Right forelimb (tissue), 1 donor: Measurements from ENCODE around the gene HMG20B.

Experiments
- DNase-seq: peaks from one replicate; pipeline ENCODE4 v3.0.0-alpha.2; 2018

Gene HMG20B

GRCh38 chr19:3585301-3586126, 12.8 kb downstream of the HMG20B start, which contains the start of gene GIPC3:
Gene GIPC3 (plus strand): TSS chr19:3585478. CDS start chr19:3585598, 120 bp downstream.
- no peak for DNase-seq

- no peak for DNase-seq
Measured at GRCh38 chr19:3586127-3586626, 13.4 kb downstream of the HMG20B start.

GRCh38 chr19:3586707-3587346, 14.1 kb downstream of the HMG20B start:
- DNase-seq, result no peak

DNA sequence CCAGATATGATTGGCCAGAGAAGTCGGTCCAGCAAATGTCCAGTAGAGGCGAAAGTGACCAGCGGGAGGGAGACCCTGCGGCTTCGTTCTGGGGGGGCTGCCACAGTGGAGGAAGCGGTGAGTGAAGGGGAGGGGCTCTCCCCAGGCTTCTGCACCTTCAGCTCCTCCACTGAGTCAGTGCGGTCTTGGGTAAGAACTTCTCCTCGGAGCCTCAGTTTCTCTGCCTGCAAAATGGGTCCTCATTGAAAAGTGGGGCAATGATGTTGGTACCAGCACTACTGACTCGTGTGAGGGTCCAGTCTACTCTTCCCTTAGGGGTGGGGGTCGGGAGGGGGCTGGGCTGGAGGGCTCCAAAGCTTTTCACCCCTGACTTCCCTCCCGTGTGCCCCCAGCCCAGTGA, 16.7 kb downstream of the HMG20B start:
- no peak for DNase-seq

DNA sequence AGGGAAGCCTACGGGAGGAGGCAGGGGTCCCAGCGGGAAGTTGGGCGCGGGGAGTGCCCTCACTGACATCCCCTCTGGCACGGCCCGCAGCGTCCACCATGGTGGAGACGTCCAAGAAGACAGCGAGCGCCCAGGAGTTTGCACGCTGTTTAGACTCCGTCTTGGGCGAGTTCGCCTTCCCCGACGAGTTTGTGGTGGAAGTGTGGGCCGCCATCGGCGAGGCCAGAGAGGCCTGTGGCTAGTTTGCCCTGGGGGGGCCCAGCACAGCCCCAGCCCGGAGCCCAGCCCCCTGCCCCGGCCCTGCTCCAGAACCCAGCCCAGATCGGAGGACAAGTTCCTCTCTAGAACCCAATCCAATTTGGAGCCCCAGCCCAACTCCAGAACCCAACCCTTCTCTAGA, 17.2 kb downstream of the HMG20B start:
- DNase-seq, result no peak

DNA sequence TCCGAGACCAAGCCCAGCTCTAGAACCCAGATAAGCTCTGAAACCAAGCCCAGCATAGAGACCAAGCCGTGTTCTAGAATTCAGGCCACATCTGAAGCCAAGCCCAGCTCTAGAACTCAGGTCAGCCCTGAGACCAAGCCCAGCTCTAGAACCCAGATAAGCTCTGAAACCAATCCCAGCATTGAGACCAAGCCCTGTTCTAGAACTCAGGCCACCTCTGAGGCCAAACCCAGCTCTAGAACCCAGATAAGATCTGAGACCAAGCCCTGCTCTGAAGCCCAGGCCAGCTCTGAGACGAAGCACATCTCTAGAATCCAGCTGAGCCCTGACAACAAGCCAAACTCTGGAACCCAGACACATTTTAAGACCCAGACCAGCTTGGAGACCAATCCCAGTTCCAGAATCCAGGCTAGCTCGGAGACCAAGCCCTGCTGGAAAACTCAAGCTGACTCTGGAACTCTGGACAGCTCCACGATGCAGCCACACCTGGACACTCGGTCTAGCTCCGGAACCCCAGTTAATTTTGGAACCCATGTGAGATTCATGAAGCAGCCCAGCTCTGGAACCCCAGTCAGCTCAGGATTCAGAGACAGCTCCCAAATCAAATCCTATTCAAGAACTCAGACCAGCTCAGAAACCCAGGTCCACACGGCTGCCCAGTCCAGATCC, 18.4 kb downstream of the HMG20B start:
- no peak for DNase-seq

GRCh38 chr19:3591876-3592613, 19.3 kb downstream of the HMG20B start:
- no peak for DNase-seq

GRCh38 chr19:3593156-3593555, 20.4 kb downstream of the HMG20B start:
- no peak for DNase-seq

GRCh38 chr19:3595521-3596061, 22.8 kb downstream of the HMG20B start:
- no peak for DNase-seq

- no peak for DNase-seq
Measured at GRCh38 chr19:3599776-3600187, 27.0 kb downstream of the HMG20B start.

DNA sequence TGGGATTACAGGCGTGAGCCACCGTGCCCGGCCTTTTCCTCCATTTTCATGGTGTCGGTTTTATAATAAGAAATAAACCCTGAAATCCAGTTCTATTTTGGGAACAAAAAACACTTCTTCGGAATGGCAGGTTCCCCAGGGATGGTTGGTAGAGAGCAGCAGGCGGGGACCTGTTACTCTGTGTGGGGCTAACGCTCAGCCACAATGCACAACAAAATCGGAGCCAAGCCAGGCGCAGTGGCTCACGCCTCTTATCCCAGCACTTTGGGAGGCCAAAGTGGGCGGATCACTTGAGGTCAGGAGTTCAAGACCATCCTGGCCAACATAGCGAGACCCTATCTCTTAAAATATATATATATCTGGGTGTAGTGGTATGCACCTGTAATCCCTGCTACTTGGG, 28.3 kb downstream of the HMG20B start:
- DNase-seq, result no peak

- peak; percentile 45 for DNase-seq
Measured at GRCh38 chr19:3603121-3603811, 30.5 kb downstream of the HMG20B start.

DNA sequence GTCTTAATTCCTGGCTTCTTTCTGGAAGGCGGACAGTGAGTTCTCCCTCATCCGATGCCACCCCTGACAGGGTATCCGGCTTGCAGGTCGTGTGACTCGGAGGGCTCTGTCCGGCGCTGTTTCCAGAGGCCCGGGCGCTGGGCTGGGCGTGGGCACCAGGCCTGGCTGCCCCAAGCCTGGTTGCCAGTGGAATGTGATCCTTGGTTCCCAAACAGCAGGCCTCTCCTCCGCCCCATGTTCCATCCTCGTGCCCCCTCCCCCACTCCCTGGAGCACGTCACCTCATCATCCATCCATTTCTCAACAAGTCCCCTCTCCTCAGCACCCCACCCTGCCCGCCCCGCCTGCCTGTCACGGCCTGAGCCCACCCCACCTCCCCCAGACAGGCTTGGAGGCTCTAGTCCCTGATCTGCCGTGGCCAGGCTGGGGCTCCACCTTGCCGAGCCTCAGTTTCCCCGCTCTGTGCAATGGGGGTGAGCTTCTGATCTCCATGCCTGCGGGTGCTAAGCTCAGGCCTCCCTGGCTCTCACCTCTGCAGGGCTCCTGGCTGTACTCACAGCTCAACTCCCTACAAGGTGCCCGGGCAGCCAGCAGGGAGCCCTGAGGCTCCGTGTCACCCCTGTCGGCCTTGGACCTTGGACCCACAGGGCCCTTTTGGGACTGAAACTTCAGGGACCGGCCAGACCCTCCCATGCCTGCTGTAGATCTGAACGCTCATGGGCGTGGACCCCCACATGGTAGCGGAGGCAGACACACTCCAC, 31.7 kb downstream of the HMG20B start:
- no peak for DNase-seq

GRCh38 chr19:3604987-3605343, 32.2 kb downstream of the HMG20B start:
- no peak for DNase-seq

GRCh38 chr19:3605361-3605760, 32.6 kb downstream of the HMG20B start:
- DNase-seq, result no peak

DNA sequence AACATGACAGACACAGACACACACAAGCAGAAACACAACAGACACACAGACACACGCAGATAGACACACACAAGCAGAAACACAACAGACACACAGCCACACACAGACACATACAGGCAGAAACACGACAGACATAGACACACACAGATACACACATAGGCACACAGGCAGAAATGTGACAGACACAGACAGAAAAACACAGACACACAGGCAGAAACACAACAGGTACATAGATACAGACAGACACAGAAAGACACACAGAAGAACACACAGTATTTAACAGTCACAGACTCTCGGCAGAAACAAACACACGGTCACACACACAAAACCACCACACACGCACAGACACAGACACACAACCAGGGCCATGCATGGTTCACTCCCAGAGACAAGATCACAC, 33.0 kb downstream of the HMG20B start:
- no peak for DNase-seq

GRCh38 chr19:3606174-3606689, 33.5 kb downstream of the HMG20B start:
- DNase-seq, result peak; percentile 43

GRCh38 chr19:3606690-3607289, 34.0 kb downstream of the HMG20B start, which contains the start of gene TBXA2R:
Gene TBXA2R (minus strand): TSS chr19:3606875. CDS start chr19:3600634, 6,241 bp downstream.
- DNase-seq, result peak; percentile 69

DNA sequence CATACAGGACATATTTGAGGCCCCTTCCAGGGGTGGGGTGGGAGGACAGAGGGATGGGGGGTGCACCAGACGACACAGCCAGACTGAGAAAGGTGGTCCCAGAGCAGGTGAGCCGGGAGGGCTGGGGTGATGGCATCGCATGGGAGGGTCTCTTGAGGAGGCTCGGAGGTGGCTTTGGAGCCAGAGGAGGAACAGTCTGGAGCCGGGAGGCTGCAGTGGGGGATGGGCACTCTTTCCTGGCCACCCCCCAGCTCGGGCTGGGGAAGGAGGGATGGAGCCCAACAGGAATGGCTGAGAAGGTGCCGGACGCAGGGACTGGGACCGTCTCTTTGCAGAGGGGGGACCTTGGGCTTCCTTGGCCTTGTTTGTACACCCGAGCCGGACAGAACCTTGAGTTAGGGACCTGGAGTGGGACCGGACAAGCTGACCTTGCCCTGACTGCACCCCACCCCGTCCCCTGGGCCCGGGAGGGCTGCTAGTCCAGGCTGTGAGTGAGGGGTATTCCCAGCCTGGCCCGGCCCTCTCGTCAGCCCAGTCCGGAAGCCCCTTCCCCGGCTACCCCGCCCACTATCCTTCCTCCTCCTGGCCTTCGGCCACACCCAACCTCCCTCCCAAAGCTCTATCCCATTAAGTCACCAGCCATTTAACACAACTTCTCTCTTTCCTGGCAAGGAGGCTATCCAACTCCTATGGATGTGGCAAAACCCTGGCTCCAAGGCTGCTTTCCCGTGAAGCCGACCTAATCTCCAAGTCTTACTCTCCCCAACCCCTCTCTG, 34.7 kb downstream of the HMG20B start:
- DNase-seq, result peak; percentile 62
